ENCODE measurements around the gene ERCC4.

ERCC4 gene

DNA sequence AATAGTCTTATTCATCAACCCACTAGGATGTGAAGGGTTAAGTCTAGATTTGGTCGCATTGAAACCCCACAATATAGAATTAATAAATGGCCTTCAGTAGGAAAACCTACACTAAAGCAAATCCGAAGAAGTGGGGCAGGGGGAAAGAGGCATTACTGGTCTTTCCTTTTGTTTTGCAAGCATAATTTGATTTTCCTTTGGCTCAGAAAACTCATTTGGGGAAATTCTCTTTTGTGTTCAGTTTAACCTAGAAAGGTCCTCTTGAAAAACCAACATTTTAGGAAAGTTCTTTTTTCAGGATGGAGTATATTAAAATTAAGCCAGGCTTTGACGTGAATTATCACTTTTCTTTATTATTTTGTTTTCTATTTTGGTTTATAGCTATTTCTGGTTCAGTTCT lies 31.7 kb downstream of the ERCC4 start:
- DNase-seq, result no peak

- DNase-seq, result no peak
These were observed 33.5 kb downstream of the ERCC4 start for GRCh38 chr16:13953501-13953900.

GRCh38 chr16:13956635-13957196 lies 36.8 kb downstream of the ERCC4 start:
- DNase-seq, result no peak

DNA sequence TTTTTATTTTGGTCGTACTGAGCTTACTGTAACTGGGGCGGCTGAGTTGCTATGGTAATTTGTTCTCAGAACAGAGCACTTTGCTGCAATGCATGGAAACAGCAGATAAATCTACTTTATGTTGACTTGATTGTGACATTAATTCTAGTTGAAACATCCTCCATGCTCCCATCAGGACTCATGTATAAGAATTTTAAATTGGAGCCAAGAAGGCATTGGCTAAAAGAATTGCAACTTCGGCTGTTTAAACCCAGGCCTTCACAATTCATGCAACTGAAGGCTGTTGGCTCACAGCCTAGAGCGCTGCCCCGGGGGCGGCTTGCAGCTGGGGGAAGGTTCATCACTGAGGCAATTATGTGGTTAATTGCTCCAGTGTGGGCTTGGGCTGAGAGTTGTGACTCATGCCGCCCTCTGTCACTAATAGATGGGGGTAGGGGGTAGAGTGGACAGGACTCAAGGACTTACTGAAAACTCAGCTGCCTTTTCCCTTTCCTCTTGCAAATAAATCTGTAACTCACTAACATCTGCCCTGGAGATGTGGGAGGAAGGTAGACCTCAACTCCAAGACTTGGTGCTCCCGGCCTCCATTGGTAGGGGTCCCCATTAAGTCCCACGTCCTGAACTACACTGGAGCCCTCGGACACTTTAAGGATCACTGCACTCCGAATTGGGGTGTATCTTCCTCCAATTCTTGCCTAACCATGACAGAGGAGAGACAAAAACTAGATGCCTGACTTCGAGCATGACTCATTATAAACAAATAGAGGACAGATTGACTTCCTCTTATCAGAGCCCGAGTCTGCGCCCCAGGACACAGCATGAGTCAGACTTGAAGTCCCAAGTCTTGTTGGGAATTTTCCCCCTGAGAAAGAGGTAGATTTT lies 37.5 kb downstream of the ERCC4 start:
- peak in 1 of 2 donors; percentile 51 for DNase-seq

DNA sequence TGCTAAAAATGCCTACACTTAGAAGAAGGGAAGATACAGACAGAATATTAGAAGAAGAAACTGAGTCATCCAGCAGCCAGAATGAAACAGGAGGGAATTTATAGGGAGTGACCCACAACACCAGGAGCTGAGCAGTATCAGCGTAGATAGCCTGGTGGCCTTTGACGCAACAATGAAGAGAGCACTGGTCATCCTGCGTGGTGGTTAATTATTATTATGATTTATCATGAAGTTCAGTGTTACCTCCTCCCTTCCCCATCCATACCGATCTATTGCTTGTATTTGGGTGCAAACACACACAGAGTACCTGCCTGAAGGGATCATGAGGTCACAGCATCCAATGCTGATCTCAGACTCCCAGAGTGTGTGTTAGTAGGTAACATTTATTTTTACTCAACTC lies 38.5 kb downstream of the ERCC4 start:
- no peak for DNase-seq

- no peak for DNase-seq
These were observed 39.7 kb downstream of the ERCC4 start for GRCh38 chr16:13959626-13960025.

DNA sequence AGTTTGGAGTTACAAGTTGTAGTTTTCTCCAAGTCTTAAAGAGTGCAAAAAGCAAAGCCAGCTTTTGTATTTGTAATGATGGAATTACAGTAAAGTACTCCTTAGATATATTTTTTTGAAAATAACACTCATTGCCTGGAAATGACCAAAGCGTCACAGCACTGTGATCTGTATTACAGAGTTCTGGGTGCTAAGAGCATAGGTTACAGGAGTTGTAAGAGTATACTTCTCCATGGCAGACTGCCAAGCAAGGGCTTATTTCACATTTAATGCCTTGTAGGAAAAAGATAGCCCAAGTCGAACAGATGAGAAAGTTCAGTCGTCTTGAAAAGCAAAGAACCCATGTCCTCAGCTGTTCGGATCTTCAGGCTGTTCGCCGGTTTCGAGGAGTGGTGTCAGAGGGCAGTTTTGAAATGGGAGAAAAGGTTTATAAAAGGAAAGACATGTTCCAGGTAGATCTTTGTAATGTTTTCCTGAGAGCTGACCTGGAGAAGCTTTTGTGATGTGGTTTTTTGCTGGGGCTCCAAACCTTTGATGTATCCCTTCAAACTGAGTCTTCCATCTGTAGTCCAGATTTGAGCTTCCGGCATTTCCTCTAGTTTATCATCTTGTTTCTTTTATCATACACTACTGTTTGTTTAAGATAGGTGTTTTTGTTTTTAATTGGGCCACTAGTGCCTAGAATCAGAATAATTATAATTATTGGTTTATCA lies 41.3 kb downstream of the ERCC4 start:
- no peak for DNase-seq

DNA sequence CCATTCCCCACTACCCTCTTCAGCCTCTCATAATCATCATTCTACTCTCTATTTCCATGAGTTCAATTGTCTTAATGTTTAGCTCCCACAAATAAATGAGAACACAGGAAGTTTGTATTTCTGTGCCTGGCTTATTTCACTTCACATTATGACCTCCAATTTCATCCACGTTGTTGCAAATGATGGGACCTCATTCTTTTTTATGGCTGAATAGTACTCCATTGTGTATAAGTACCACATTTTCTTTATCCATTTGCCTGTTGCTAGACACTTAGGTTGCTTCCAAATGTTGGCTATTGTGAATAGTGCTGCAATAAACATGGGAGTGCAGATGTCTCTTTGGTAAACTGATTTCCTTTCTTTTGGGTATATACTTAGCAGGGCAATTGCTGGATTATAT lies 42.3 kb downstream of the ERCC4 start:
- no peak for DNase-seq

GRCh38 chr16:13968835-13969234 lies 48.9 kb downstream of the ERCC4 start:
- no peak for DNase-seq

DNA sequence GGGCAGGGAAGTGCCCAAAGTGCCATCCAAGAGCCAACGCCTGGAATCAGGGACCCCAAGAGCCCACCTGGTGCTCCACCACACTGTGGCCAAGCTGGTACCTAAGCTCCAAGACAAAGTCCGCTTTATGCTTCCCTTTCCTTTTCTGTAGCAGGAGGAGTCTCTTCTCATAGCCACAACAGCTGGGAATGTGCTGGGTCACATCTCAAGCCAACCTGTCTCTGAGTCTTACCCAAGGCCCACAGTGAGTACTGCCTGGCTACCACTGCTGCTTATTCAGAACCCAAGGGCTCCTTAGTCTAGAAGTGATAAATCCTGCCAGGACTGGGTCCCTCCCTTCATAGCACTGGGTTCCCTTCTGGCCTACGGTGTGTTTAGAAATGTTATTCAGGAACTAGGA lies 49.8 kb downstream of the ERCC4 start:
- no peak for DNase-seq

- DNase-seq, result no peak
These were observed 50.9 kb downstream of the ERCC4 start for GRCh38 chr16:13970708-13971422.

- DNase-seq, result no peak
These were observed 53.5 kb downstream of the ERCC4 start for GRCh38 chr16:13973321-13974023.

DNA sequence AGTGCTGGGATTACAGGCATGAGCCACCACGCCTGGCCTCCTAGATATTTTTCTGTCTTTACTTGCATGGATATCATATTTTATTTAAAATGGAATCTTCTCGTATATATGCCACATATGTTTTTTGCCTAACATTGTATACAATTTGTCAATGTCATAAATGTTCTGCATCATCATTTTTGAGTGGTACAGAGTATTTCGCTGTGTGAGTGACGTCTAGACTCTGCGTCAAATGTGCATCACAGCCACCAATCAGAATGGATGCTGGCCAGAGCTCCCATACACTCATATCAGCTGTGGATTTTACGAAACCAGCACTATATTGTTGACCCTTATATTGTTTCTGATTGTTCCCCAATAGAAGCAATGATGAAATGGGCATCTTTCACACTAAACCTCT lies 57.2 kb downstream of the ERCC4 start:
- DNase-seq, result no peak

- no peak for DNase-seq
These were observed 62.5 kb downstream of the ERCC4 start for GRCh38 chr16:13982451-13982850.

- DNase-seq, result no peak
These were observed 63.7 kb downstream of the ERCC4 start for GRCh38 chr16:13983625-13984024.

GRCh38 chr16:13984794-13985193 lies 64.8 kb downstream of the ERCC4 start:
- DNase-seq, result no peak

- DNase-seq, result no peak
These were observed 68.1 kb downstream of the ERCC4 start for GRCh38 chr16:13988038-13988437.

DNA sequence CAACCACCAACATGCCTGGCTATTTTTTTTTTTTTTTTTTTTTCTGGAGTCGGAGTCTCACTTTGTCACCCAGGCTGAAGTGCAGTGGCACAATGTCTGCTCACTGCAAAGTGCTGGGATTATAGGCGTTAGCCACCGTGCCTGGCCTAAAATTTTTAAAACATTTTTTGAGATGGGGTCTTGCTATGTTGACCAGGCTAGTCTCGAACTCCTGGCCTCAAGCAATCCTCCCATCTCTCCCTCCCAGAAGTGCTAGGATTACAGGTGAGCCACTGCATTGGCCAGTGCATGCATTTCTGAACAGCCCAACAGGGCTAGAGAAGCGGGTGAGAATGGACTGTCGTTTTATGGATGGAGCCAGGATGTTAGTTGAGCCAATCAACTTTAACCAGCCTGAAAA lies 72.4 kb downstream of the ERCC4 start:
- DNase-seq, result no peak

DNA sequence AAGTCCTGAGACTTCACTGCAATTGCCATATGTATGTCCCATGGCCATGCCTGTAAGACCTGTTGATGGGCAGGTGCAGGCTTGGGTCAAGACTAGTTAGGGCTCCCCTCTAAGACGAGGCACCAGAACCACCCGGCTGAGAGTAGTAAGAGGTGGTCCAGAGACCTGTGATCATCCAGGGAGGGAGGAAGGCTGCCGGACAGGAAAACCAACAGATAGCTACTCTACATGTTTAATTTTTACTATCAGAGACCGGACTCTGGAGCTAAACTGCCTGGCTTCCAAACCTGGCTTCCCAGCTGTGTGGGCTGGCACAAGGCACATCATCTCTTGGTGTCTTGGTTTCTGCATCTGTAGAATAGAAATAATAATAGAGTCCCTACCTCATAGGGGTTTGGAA lies 73.0 kb downstream of the ERCC4 start:
- DNase-seq, result no peak

DNA sequence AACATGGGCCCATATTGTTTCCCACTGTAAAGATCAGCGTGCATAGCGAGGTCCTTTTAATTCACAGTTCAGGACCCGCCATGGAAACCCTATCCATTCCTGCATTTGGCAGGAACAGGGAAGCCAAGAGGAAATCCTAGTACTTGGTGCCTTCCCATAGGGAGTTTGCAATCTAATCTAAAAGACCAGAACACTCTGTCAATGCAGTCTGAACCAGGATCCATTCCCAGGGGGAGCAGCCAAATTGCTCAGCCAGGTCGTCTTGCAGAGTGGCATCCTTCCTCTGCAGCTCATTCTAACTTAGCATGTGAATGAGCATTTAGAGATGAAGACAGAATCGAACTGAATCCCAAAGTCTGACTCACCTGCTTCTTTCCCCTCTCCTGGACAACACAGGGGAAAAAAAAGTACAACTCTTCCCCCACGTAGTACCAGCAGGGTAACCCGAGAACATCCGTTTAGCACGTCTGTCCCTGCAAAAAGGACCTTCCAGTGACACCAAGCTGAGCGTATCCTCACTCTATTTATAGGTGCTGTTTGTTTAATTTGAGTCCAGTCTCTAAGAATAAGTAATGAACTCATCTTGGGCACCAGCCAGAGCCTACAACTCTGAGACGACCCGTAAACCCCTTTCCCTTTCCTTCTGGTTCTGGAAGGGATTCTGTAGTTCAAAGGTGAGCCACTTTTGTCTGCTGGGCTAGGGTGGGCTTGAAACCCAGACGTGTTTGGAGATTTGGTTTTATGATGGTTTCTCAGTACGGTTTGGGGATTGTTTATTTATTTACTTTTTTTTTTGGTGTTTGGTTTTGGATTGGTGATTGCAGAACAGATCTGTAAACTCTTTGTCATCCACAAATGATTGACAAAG lies 74.5 kb downstream of the ERCC4 start:
- no peak for DNase-seq

DNA sequence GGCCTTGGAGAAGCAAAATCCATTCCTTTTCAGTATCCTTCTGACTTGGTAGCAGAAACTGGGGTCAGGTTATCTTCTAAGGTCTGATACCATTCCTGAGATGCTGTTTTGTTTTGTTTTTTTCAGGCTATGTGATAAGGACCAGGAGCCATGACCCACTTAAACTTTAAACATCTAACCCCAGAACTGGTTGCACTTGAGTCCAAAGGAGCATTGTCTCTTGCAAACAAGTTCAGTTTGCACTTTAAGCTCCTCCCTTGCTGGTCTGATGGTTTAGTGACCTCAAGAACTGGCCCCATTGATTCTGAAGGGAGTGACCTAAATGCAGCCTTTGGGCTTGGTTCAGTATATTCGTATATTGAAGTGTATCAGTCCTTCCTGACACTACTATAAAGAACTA lies 75.2 kb downstream of the ERCC4 start:
- DNase-seq, result no peak

Data from CD4-positive, alpha-beta T cell treated with Interleukin-1 beta for 1 hour (primary cell).